RWPE1 (cell line): Measurements from ENCODE around the gene MYF6.

Experiments
- CTCF ChIA-PET: fragments of 350-600 bp; sonication (Branson Sonifier 250); formaldehyde crosslinking; extraction: SDS; loops from one replicate; lab custom pipeline; 2021; lab: Yijun Ruan, JAX
- POLR2A ChIA-PET: fragments of 400-600 bp; formaldehyde crosslinking; extraction: SDS; loops from one replicate; lab custom pipeline; 2020; ENCODE audit warnings: antibody characterized with exemption; ENCODE audit not compliant: low non-redundant PET; lab: Yijun Ruan, JAX
- DNase-seq: peaks from one replicate; pipeline ENCODE4 v3.0.0; 2012; ENCODE audit warnings: low spot score
- H3K27ac ChIP-seq: fragments of 450-650 bp; 2 replicates; pipeline ENCODE4 v1.5.1; 2017
- CTCF ChIP-seq: fragments of 450-650 bp; conservative IDR thresholded peaks from 2 replicates; pipeline ENCODE4 v1.5.1; 2017; ENCODE audit warnings: low read depth, mild to moderate bottlenecking

Gene MYF6

GRCh38 chr12:80690513-80690912, 16.9 kb upstream of the MYF6 start:
- no peak overlapping the region for H3K27ac ChIP-seq
- no peak for DNase-seq
- POLR2A ChIA-PET = no interaction called here
- no peak for TF ChIP-seq CTCF
- CTCF ChIA-PET = no interaction called here

- ChIA-PET POLR2A (no interaction called here), CTCF (no interaction called here)
- no peak for TF ChIP-seq CTCF
- no peak for DNase-seq
- no peak overlapping the region for H3K27ac ChIP-seq
These were observed 15.3 kb upstream of the MYF6 start for GRCh38 chr12:80692114-80692513.

- TF ChIP-seq CTCF = no peak
- ChIA-PET CTCF (no interaction called here), POLR2A (no interaction called here)
- DNase-seq = no peak
- H3K27ac ChIP-seq = no peak overlapping the region
These were observed 10.1 kb upstream of the MYF6 start for GRCh38 chr12:80697270-80697887.

GRCh38 chr12:80698256-80698655, 9.2 kb upstream of the MYF6 start:
- no peak for TF ChIP-seq CTCF
- ChIA-PET CTCF (no interaction called here), POLR2A (no interaction called here)
- DNase-seq = no peak
- no peak overlapping the region for H3K27ac ChIP-seq

GRCh38 chr12:80698847-80699542, 8.4 kb upstream of the MYF6 start:
- POLR2A ChIA-PET = no interaction called here
- H3K27ac ChIP-seq = no peak overlapping the region
- CTCF ChIA-PET = interaction anchor here (0.8 kb wide), 1 partner anchor 397 kb away, joined by 3 read pairs; no protein-coding TSS in a partner anchor
- DNase-seq = no peak
- TF ChIP-seq CTCF = no peak

GRCh38 chr12:80700327-80700726, 7.1 kb upstream of the MYF6 start:
- TF ChIP-seq CTCF = no peak
- POLR2A ChIA-PET = no interaction called here
- no peak overlapping the region for H3K27ac ChIP-seq
- no peak for DNase-seq
- CTCF ChIA-PET = no interaction called here
